SW480 (cell line): ENCODE data around the gene TRIM75.
"Not testable (repeated sequence)": the region's sequence is repeated elsewhere in the genome, so short reads cannot be mapped to it uniquely, and the experiment has no call there.

Experiments used
- DNase-seq: peaks from one replicate; pipeline ENCODE4 v3.0.0-alpha.2; 2016; ENCODE audit warnings: low spot score

TRIM75 gene

GRCh38 chr4:165053645-165054044, at the start of gene TRIM75:
Gene TRIM75 (plus strand): TSS chr4:165053866. CDS start chr4:165059148, 5,282 bp downstream.
- DNase-seq = no peak

- no peak for DNase-seq
These were observed 48.2 kb upstream of the TRIM75 start for GRCh38 chr4:165005352-165005925.

- DNase-seq = no peak
These were observed 47.2 kb upstream of the TRIM75 start for GRCh38 chr4:165006456-165006855.

GRCh38 chr4:165006886-165007285, 46.8 kb upstream of the TRIM75 start:
- DNase-seq = no peak

GRCh38 chr4:165009493-165010227, 44.0 kb upstream of the TRIM75 start:
- no peak for DNase-seq

- no peak for DNase-seq
These were observed 43.2 kb upstream of the TRIM75 start for GRCh38 chr4:165010487-165010886.

GRCh38 chr4:165010991-165011390, 42.7 kb upstream of the TRIM75 start:
- no peak for DNase-seq

GRCh38 chr4:165011403-165011802, 42.3 kb upstream of the TRIM75 start:
- DNase-seq = no peak

- no peak for DNase-seq
These were observed 40.0 kb upstream of the TRIM75 start for GRCh38 chr4:165013691-165014090.

GRCh38 chr4:165016971-165017370, 36.7 kb upstream of the TRIM75 start:
- peak; percentile 17 for DNase-seq

- DNase-seq = not testable (repeated sequence)
These were observed 33.7 kb upstream of the TRIM75 start for GRCh38 chr4:165019995-165020394.

- not testable (repeated sequence) for DNase-seq
These were observed 27.9 kb upstream of the TRIM75 start for GRCh38 chr4:165025782-165026181.

- DNase-seq = peak; percentile 44
These were observed 25.8 kb upstream of the TRIM75 start for GRCh38 chr4:165027762-165028402.

- no peak for DNase-seq
These were observed 22.0 kb upstream of the TRIM75 start, which contains the start of gene TRIM60 for GRCh38 chr4:165031436-165032211. Gene TRIM60 (plus strand): TSS chr4:165031999. CDS start chr4:165040073, 8,074 bp downstream.

- no peak for DNase-seq
These were observed 5.5 kb upstream of the TRIM75 start for GRCh38 chr4:165048170-165048569.

- DNase-seq = no peak
These were observed 1.0 kb upstream of the TRIM75 start for GRCh38 chr4:165052627-165053026.

- DNase-seq = no peak
These were observed 1.9 kb downstream of the TRIM75 start for GRCh38 chr4:165055601-165056000.

- no peak for DNase-seq
These were observed 5.0 kb downstream of the TRIM75 start for GRCh38 chr4:165058666-165059065.

- DNase-seq = no peak
These were observed 5.7 kb downstream of the TRIM75 start for GRCh38 chr4:165059386-165059785.

- no peak for DNase-seq
These were observed 7.3 kb downstream of the TRIM75 start for GRCh38 chr4:165060938-165061337.

GRCh38 chr4:165070560-165070959, 16.9 kb downstream of the TRIM75 start:
- no peak for DNase-seq

GRCh38 chr4:165073346-165073745, 19.7 kb downstream of the TRIM75 start:
- not testable (repeated sequence) for DNase-seq
